Kidney (tissue), 14 donors: Measurements from ENCODE around the gene PTOV1. TPM values are rescaled to one million over a fixed set of nuclear protein-coding genes. Genes with fewer than 3 reads are reported as not detected.

ENCODE experiments used
- DNase-seq, 5 donors: peaks; one replicate each; pipeline ENCODE4 v3.0.0-alpha.2; 2013 to 2020
- FAIRE-seq: peaks from 2 replicates; lab custom pipeline; 2012; peaks lifted over from hg19 to GRCh38; lab: Jason Lieb, UNC
- H3K27ac ChIP-seq, 2 donors: one replicate each; pipeline ENCODE4 v1.7.0; 2013; ENCODE audit warnings: low read depth in 2 of 2, low read length in 2 of 2, inconsistent platforms in 1 of 2
- H3K27me3 ChIP-seq: one replicate; pipeline ENCODE4 v1.7.1; 2013; ENCODE audit warnings: low read length, inconsistent platforms; ENCODE audit not compliant: control insufficient read depth, insufficient read depth
- H3K36me3 ChIP-seq, 3 donors: one replicate each; pipeline versions ENCODE4 v1.7.0 to v1.7.1; 2013; ENCODE audit warnings: low read length in 3 of 3, control low read depth in 1 of 3, inconsistent platforms in 1 of 3; ENCODE audit not compliant: insufficient read depth in 3 of 3, control insufficient read depth in 2 of 3
- H3K4me1 ChIP-seq, 3 donors: one replicate each; pipeline versions ENCODE4 v1.7.0 to v1.7.1; 2013; ENCODE audit warnings: low read length in 3 of 3, inconsistent platforms in 1 of 3, low read depth in 1 of 3; ENCODE audit not compliant: control insufficient read depth in 2 of 3, insufficient read depth in 2 of 3
- H3K4me3 ChIP-seq, 3 donors: one replicate each; pipeline versions ENCODE4 v1.7.0 to v1.8.1; 2013; ENCODE audit warnings: low read length in 3 of 3, control low read depth in 1 of 3, inconsistent platforms in 1 of 3
- H3K9ac ChIP-seq, 3 donors: one replicate each; pipeline versions ENCODE4 v1.7.0 to v1.7.1; 2013; ENCODE audit warnings: low read length in 3 of 3, control low read depth in 1 of 3, inconsistent platforms in 1 of 3
- H3K9me3 ChIP-seq, 3 donors: one replicate each; pipeline versions ENCODE4 v1.7.0 to v1.7.1; 2013; ENCODE audit warnings: low read length in 3 of 3, control low read depth in 1 of 3, inconsistent platforms in 1 of 3; ENCODE audit not compliant: control insufficient read depth in 2 of 3, insufficient read depth in 1 of 3
- CTCF ChIP-seq: IDR thresholded peaks from 3 replicates; pipeline ENCODE4 v1.5.1; 2012; ENCODE audit warnings: mild to moderate bottlenecking, moderate library complexity, borderline replicate concordance; ENCODE audit not compliant: insufficient read depth; ENCODE audit errors: extremely low read depth
- intact Hi-C: fragments of 100-400 bp; cut with DNase I; formaldehyde crosslinking; loops from one replicate; pipeline ENCODE4 v1.11.1; 2022
- polyA plus RNA-seq: library from polyadenylated mRNA; stranded (reverse); fragments of 350-450 nt; fragmentation: Illumina TruSeq; extraction: RNeasy Lipid Tissue Mini Kit (QIAGEN cat#74804); gene quantifications from one replicate; pipeline ENCODE4 v1.2.3, GENCODE V29; 2014; ENCODE audit warnings: low read depth, low replicate concordance; ENCODE audit not compliant: insufficient read depth
- total RNA-seq: library from RNA; stranded (reverse); fragmentation: NEBNext Ultra II Directional; extraction: Animal tissue kit (Norgen Biotek cat#: 25700); gene quantifications from one replicate; pipeline ENCODE4 v1.2.1, GENCODE V29; 2021
- donor health status: control.
- donor health status: control.
- donor health status: control.
- donor health status: control.
- donor health status: control.
- donor health status: DM: yes; HTN: yes; CAD: no.
- donor health status: Normal renal cell carcinoma (clear cell type).

PTOV1 gene
- total and polyA plus RNA-seq, 2 donors from 2014 or later: 118 to 235 TPM

- H3K9ac ChIP-seq: no peak overlapping the region
- DNase-seq (no peak), FAIRE-seq (no peak)
- intact Hi-C loops: no loop called here
- H3K9me3 ChIP-seq: no peaks in the 10 kb centered on the region
- H3K36me3 ChIP-seq: no peaks in the 10 kb centered on the region
- no peak overlapping the region for H3K4me3 ChIP-seq
- peaks cover 0 to 16% (median 9%) of the 10 kb centered on the region in 3 donors for H3K4me1 ChIP-seq
- no peak for TF ChIP-seq CTCF
- no peak overlapping the region for H3K27ac ChIP-seq
- H3K27me3 ChIP-seq: no peaks in the 10 kb centered on the region
These were observed 2.0 kb upstream of the PTOV1 start for GRCh38 chr19:49848938-49849337.

GRCh38 chr19:49849433-49850220 is 1.3 kb upstream of the PTOV1 start:
- H3K4me1 ChIP-seq: peaks cover 0 to 17% (median 9%) of the 10 kb centered on the region in 3 donors
- no peaks in the 10 kb centered on the region for H3K36me3 ChIP-seq
- H3K4me3 ChIP-seq: peak overlapping the region in 2 of 3 donors; percentile 87 to 91
- H3K27ac ChIP-seq: peak overlapping the region; percentile 82 to 99
- intact Hi-C loops: no loop called here
- peak overlapping the region in 1 of 3 donors; percentile 94 for H3K9ac ChIP-seq
- no peaks in the 10 kb centered on the region for H3K27me3 ChIP-seq
- DNase-seq (no peak), FAIRE-seq (no peak)
- H3K9me3 ChIP-seq: no peaks in the 10 kb centered on the region
- no peak for TF ChIP-seq CTCF

- FAIRE-seq: no peak
- H3K4me1 ChIP-seq: peaks cover 0 to 17% (median 9%) of the 10 kb centered on the region in 3 donors
- peak overlapping the region in 2 of 3 donors; percentile 63 to 94 for H3K9ac ChIP-seq
- H3K27ac ChIP-seq: peak overlapping the region; percentile 82 to 99
- intact Hi-C loops: no loop called here
- H3K27me3 ChIP-seq: no peaks in the 10 kb centered on the region
- no peak for TF ChIP-seq CTCF
- no peaks in the 10 kb centered on the region for H3K9me3 ChIP-seq
- DNase-seq: no peak
- peaks cover 0 to 3% (median 3%) of the 10 kb centered on the region in 3 donors for H3K36me3 ChIP-seq
- peak overlapping the region; percentile 3 to 91 (median 87) for H3K4me3 ChIP-seq
These were observed 805 bp upstream of the PTOV1 start for GRCh38 chr19:49850221-49850486.
